H54 (cell line): ENCODE data around the gene ZNF423.

Experiments used
- DNase-seq: peaks from one replicate; pipeline ENCODE4 v3.0.0; 2011; ENCODE audit warnings: low spot score, mixed read lengths; ENCODE audit not compliant: insufficient read length
- FAIRE-seq: peaks from 3 replicates; lab custom pipeline; 2011; peaks lifted over from hg19 to GRCh38; lab: Jason Lieb, UNC
- POLR2A ChIP-seq: IDR thresholded peaks from 2 replicates; pipeline ENCODE4 v1.6.1; 2011; ENCODE audit warnings: low read depth, mild to moderate bottlenecking, low read length

The ZNF423 gene

GRCh38 chr16:49704586-49705155 lies 151.2 kb downstream of the ZNF423 start:
- no peak for TF ChIP-seq POLR2A
- no peak for DNase-seq
- no peak for FAIRE-seq

GRCh38 chr16:49703483-49703882 lies 152.4 kb downstream of the ZNF423 start:
- no peak for DNase-seq
- FAIRE-seq: no peak
- no peak for TF ChIP-seq POLR2A

- FAIRE-seq (no peak), DNase-seq (no peak)
- TF ChIP-seq POLR2A: no peak
These were observed 154.0 kb downstream of the ZNF423 start for GRCh38 chr16:49701789-49702494.

GRCh38 chr16:49701065-49701685 lies 154.7 kb downstream of the ZNF423 start:
- no peak for TF ChIP-seq POLR2A
- no peak for DNase-seq
- FAIRE-seq: no peak

- FAIRE-seq (no peak), DNase-seq (no peak)
- no peak for TF ChIP-seq POLR2A
These were observed 155.5 kb downstream of the ZNF423 start for GRCh38 chr16:49700251-49701064.

- no peak for TF ChIP-seq POLR2A
- FAIRE-seq (no peak), DNase-seq (no peak)
These were observed 156.1 kb downstream of the ZNF423 start for GRCh38 chr16:49699841-49700175.

- no peak for FAIRE-seq
- DNase-seq: no peak
- no peak for TF ChIP-seq POLR2A
These were observed 156.7 kb downstream of the ZNF423 start for GRCh38 chr16:49698931-49699840.

- TF ChIP-seq POLR2A: no peak
- DNase-seq: no peak
- no peak for FAIRE-seq
These were observed 157.5 kb downstream of the ZNF423 start for GRCh38 chr16:49698453-49698815.

- DNase-seq (no peak), FAIRE-seq (no peak)
- TF ChIP-seq POLR2A: no peak
These were observed 158.1 kb downstream of the ZNF423 start for GRCh38 chr16:49697631-49698452.

GRCh38 chr16:49696414-49697101 lies 159.4 kb downstream of the ZNF423 start:
- DNase-seq (no peak), FAIRE-seq (no peak)
- TF ChIP-seq POLR2A: no peak

GRCh38 chr16:49695782-49696413 lies 160.0 kb downstream of the ZNF423 start:
- FAIRE-seq (no peak), DNase-seq (no peak)
- TF ChIP-seq POLR2A: no peak
